ENCODE measurements around the gene PNPLA4.

Gene PNPLA4

DNA sequence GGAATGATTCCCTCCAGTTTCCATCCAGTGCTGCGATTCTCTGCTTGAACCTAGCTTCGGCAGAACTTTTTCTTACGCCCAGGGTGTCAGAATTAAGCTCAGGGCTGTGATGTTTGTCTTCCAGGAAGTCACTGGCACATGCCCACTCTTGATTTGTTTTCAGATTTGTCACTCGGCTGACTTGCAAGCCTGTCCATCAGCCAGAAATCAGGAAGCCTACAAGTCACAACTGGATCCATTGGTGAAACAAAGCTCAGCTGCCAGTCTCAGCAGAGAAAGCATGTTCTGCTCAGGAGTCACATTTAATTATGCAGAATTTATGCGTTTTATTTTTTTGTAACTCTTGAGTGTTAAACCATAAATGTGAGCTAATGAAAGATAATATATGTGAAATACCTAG, 38.2 kb upstream of the PNPLA4 start (continued):
- no peak for TF ChIP-seq FEZF1 (tag by site-specific recombination; IDR thresholded peaks at IDR 0.05)

GRCh38 chrX:7960246-7960645, 33.0 kb upstream of the PNPLA4 start:
- ChIA-PET POLR2A (no interaction called here), CTCF (no interaction called here)
- no peak overlapping the region for H3K27ac ChIP-seq (ENCODE audit: extremely low read depth, low read depth, low read length)

GRCh38 chrX:7953446-7953845, 26.2 kb upstream of the PNPLA4 start:
- CTCF ChIA-PET = no interaction called here
- Histone ChIP-seq H3K9me3 (ENCODE audit: control insufficient read depth, insufficient read depth, low read depth, low read length) (no peaks in the 10 kb centered on the region), H3K36me3 (ENCODE audit: control insufficient read depth in 2 of 2, insufficient read depth in 1 of 2, low read length in 2 of 2) (no peaks in the 10 kb centered on the region), H3K4me3 (ENCODE audit: low read depth, low read length) (no peak overlapping the region), H3K4me1 (ENCODE audit: control insufficient read depth, insufficient read depth, low read length) (no peaks in the 10 kb centered on the region), H3K27ac (ENCODE audit: extremely low read depth, low read depth, low read length) (no peak overlapping the region)
- POLR2A ChIA-PET = no interaction called here
- TF ChIP-seq ZNF521 (tag by site-specific recombination; IDR thresholded peaks at IDR 0.05) (no peak), ZNF19 (tag by site-specific recombination; IDR thresholded peaks at IDR 0.05; ENCODE audit: low read depth) (no peak), ZFP37 (tag by site-specific recombination; IDR thresholded peaks at IDR 0.05) (no peak), ZBTB17 (tag by site-specific recombination; IDR thresholded peaks at IDR 0.05) (no peak), RBAK (tag by site-specific recombination; IDR thresholded peaks at IDR 0.05) (no peak), ZNF341 (tag by site-specific recombination; IDR thresholded peaks at IDR 0.05; ENCODE audit: low read depth) (no peak), ZNF561 (tag by site-specific recombination; IDR thresholded peaks at IDR 0.05; ENCODE audit: borderline replicate concordance) (no peak), ZNF184 (tag by site-specific recombination; IDR thresholded peaks at IDR 0.05) (no peak), ZNF555 (tag by site-specific recombination; conservative IDR thresholded peaks at IDR 0.05) (no peak), ZBTB20 (tag by site-specific recombination; IDR thresholded peaks at IDR 0.05) (no peak), ZNF704 (tag by site-specific recombination; IDR thresholded peaks at IDR 0.05) (no peak), PRDM1 (tag by site-specific recombination; IDR thresholded peaks at IDR 0.05) (no peak), ZNF114 (tag by site-specific recombination; IDR thresholded peaks at IDR 0.05) (no peak), ZNF654 (tag by site-specific recombination; IDR thresholded peaks at IDR 0.05; ENCODE audit: low read depth) (no peak), ZNF2 (tag by site-specific recombination; IDR thresholded peaks at IDR 0.05) (no peak), ZNF585B (tag by site-specific recombination; IDR thresholded peaks at IDR 0.05) (no peak), ZNF26 (tag by site-specific recombination; IDR thresholded peaks at IDR 0.05) (no peak), ZFP69B (tag by site-specific recombination; IDR thresholded peaks at IDR 0.05) (no peak)
- TF ChIP-seq, protein P1, sequence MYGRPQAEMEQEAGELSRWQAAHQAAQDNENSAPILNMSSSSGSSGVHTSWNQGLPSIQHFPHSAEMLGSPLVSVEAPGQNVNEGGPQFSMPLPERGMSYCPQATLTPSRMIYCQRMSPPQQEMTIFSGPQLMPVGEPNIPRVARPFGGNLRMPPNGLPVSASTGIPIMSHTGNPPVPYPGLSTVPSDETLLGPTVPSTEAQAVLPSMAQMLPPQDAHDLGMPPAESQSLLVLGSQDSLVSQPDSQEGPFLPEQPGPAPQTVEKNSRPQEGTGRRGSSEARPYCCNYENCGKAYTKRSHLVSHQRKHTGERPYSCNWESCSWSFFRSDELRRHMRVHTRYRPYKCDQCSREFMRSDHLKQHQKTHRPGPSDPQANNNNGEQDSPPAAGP (tag by site-specific recombination; IDR thresholded peaks at IDR 0.05) = no peak

More at GRCh38 chrX:7960246-7960645, 33.0 kb upstream of the PNPLA4 start:
- Histone ChIP-seq H3K9me3 (ENCODE audit: control insufficient read depth, insufficient read depth, low read depth, low read length) (no peaks in the 10 kb centered on the region), H3K4me3 (ENCODE audit: low read depth, low read length) (no peak overlapping the region), H3K36me3 (ENCODE audit: control insufficient read depth in 2 of 2, insufficient read depth in 1 of 2, low read length in 2 of 2) (no peaks in the 10 kb centered on the region), H3K4me1 (ENCODE audit: control insufficient read depth, insufficient read depth, low read length) (no peaks in the 10 kb centered on the region)
- TF ChIP-seq ZBTB26 (tag by site-specific recombination; optimal IDR thresholded peaks at IDR 0.05) = no peak
- no peak for TF ChIP-seq YY2 (tag by site-specific recombination; IDR thresholded peaks at IDR 0.05)
- no peak for TF ChIP-seq HOXC10 (CRISPR knock-in tag; IDR thresholded peaks at IDR 0.05)
- no peak for TF ChIP-seq ZNF274 (IDR thresholded peaks at IDR 0.05; ENCODE audit: low read length)
- no peak for TF ChIP-seq ZNF274 (tag by site-specific recombination; IDR thresholded peaks at IDR 0.05; ENCODE audit: borderline replicate concordance)
